ENCODE data around the gene COL6A2. TPM values are rescaled to one million over a fixed set of nuclear protein-coding genes. Genes with fewer than 3 reads are reported as not detected.

Gene COL6A2
- total and polyA plus RNA-seq, 2 of the 4 experiments (the other 2 are of a cell fraction) = 208 to 1,065 TPM

GRCh38 chr21:46150491-46151121 lies 52.7 kb downstream of the COL6A2 start:
- no peak overlapping the region for H2AFZ ChIP-seq (replicated peaks; ENCODE audit: low read length, poor library complexity)
- no peak overlapping the region for H4K8ac ChIP-seq (ENCODE audit: low read depth in 2 of 2, low read length in 2 of 2)
- H2AK5ac ChIP-seq (ENCODE audit: low read depth, low read length) = no peak overlapping the region
- no peak overlapping the region for H3K4me2 ChIP-seq (ENCODE audit: low read depth, low read length)
- intact Hi-C loops (cut with micrococcal nuclease) = no loop called here
- POLR2A ChIA-PET (ENCODE audit: unreplicated experiment) = no interaction called here
- in situ Hi-C loops (cut with MboI; ENCODE audit: low sequenced_read_pairs) = no loop called here
- no peaks in the 10 kb centered on the region for H3K9me1 ChIP-seq (ENCODE audit: insufficient read depth, low read length)
- H4K20me1 ChIP-seq (ENCODE audit: insufficient read depth, low read length) = no peaks in the 10 kb centered on the region
- ATAC-seq (ENCODE audit: low read depth) (no peak), DNase-seq (no peak)
- dilution Hi-C loops (cut with HindIII; ENCODE audit: low sequenced_read_pairs, unreplicated experiment) = no loop called here
- no peak overlapping the region for H3K23ac ChIP-seq (ENCODE audit: low read depth, low read length)
- CTCF ChIA-PET = no interaction called here
- no peak overlapping the region for H2BK20ac ChIP-seq (ENCODE audit: low read depth, low read length)
- H3K4me1 ChIP-seq (ENCODE audit: control insufficient read depth, insufficient read depth, low read length) = peaks cover 2% of the 10 kb centered on the region
- no peak overlapping the region for H2BK15ac ChIP-seq (ENCODE audit: low read depth, low read length)
- no peak overlapping the region for H3K14ac ChIP-seq (replicated peaks; ENCODE audit: low read depth, low read length)
- H4K91ac ChIP-seq (ENCODE audit: insufficient read depth, low read depth, low read length) = no peak overlapping the region
- no peak overlapping the region for H2AK9ac ChIP-seq (replicated peaks; ENCODE audit: low read depth, low read length, poor library complexity)
- H3K27me3 ChIP-seq (ENCODE audit: control insufficient read depth, insufficient read depth, low read length) = no peaks in the 10 kb centered on the region
- no peak overlapping the region for H2BK120ac ChIP-seq (ENCODE audit: low read depth, low read length)
- no peak overlapping the region for H3K27ac ChIP-seq (ENCODE audit: insufficient read depth, low read length)
- no peak overlapping the region for H3K18ac ChIP-seq (ENCODE audit: low read depth, low read length)
- no TSS peak for BruUV-seq (replicated peaks)
- H2BK5ac ChIP-seq (ENCODE audit: low read depth, low read length, poor library complexity, severe bottlenecking) = no peak overlapping the region
- H3K4me3 ChIP-seq (ENCODE audit: insufficient read depth, low read depth, low read length) = no peak overlapping the region
- TF ChIP-seq MAFK (IDR thresholded peaks at IDR 0.05; ENCODE audit: low read depth, low read length) (no peak), MXI1 (IDR thresholded peaks at IDR 0.05; ENCODE audit: borderline replicate concordance, low read depth, low read length) (no peak), MAZ (IDR thresholded peaks at IDR 0.05; ENCODE audit: borderline replicate concordance, low read depth, low read length) (no peak), NFE2L2 (IDR thresholded peaks at IDR 0.05; ENCODE audit: low read depth, low read length) (no peak), FOS (IDR thresholded peaks at IDR 0.05; ENCODE audit: low read depth, low read length) (no peak), CHD1 (IDR thresholded peaks at IDR 0.05; ENCODE audit: low read depth, low read length) (no peak), RAD21 (IDR thresholded peaks at IDR 0.05; ENCODE audit: low read length) (no peak), RFX5 (IDR thresholded peaks at IDR 0.05; ENCODE audit: low read depth, low read length) (no peak), BHLHE40 (IDR thresholded peaks at IDR 0.05; ENCODE audit: low read depth, low read length) (no peak), SMC3 (IDR thresholded peaks at IDR 0.05; ENCODE audit: low read depth, low read length) (no peak), ELK1 (IDR thresholded peaks at IDR 0.05; ENCODE audit: borderline replicate concordance, low read depth, low read length) (no peak), CEBPB (IDR thresholded peaks at IDR 0.05; ENCODE audit: low read depth, low read length) (no peak), POLR2A (IDR thresholded peaks at IDR 0.05; ENCODE audit: low read depth, low read length) (no peak), RCOR1 (IDR thresholded peaks at IDR 0.05; ENCODE audit: insufficient replicate concordance, low read length) (no peak)
- TF ChIP-seq, protein P1, sequence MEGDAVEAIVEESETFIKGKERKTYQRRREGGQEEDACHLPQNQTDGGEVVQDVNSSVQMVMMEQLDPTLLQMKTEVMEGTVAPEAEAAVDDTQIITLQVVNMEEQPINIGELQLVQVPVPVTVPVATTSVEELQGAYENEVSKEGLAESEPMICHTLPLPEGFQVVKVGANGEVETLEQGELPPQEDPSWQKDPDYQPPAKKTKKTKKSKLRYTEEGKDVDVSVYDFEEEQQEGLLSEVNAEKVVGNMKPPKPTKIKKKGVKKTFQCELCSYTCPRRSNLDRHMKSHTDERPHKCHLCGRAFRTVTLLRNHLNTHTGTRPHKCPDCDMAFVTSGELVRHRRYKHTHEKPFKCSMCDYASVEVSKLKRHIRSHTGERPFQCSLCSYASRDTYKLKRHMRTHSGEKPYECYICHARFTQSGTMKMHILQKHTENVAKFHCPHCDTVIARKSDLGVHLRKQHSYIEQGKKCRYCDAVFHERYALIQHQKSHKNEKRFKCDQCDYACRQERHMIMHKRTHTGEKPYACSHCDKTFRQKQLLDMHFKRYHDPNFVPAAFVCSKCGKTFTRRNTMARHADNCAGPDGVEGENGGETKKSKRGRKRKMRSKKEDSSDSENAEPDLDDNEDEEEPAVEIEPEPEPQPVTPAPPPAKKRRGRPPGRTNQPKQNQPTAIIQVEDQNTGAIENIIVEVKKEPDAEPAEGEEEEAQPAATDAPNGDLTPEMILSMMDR (conservative IDR thresholded peaks at IDR 0.05; ENCODE audit: low read depth, low read length) = no peak
- TF ChIP-seq, protein P2, sequence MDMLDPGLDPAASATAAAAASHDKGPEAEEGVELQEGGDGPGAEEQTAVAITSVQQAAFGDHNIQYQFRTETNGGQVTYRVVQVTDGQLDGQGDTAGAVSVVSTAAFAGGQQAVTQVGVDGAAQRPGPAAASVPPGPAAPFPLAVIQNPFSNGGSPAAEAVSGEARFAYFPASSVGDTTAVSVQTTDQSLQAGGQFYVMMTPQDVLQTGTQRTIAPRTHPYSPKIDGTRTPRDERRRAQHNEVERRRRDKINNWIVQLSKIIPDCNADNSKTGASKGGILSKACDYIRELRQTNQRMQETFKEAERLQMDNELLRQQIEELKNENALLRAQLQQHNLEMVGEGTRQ (IDR thresholded peaks at IDR 0.05; ENCODE audit: low read depth, low read length) = no peak
- no peak overlapping the region for H3K4ac ChIP-seq (ENCODE audit: low read depth, low read length)
- H3K79me1 ChIP-seq (ENCODE audit: low read depth in 1 of 2, low read length in 2 of 2) = no peaks in the 10 kb centered on the region
- H4K5ac ChIP-seq (ENCODE audit: low read depth, low read length) = no peak overlapping the region
- WGBS, 2 experiments (ENCODE audit: extremely low coverage in 2 of 2, insufficient read length in 1 of 2) = 83% methylated on average over 5 of the region's 24 CpGs; no CpG with 5 or more reads in 1 of the 2 experiments
- no peaks in the 10 kb centered on the region for H3K36me3 ChIP-seq (ENCODE audit: control insufficient read depth, insufficient read depth, low read length)
- no peak overlapping the region for H3K9ac ChIP-seq (ENCODE audit: low read depth, low read length)
- H3K9me3 ChIP-seq (ENCODE audit: control insufficient read depth, insufficient read depth, low read length) = no peaks in the 10 kb centered on the region
- H3K56ac ChIP-seq (ENCODE audit: extremely low read depth, insufficient read depth, low read length) = no peak overlapping the region
